Hematopoietic multipotent progenitor cell treated with erythropoietin and hydrocortisone succinate and interleukin-3 and kit ligand, for 17 days (in vitro differentiated cells): ENCODE results near the gene ADGRV1.
"Not testable (repeated sequence)": the region's sequence is repeated elsewhere in the genome, so short reads cannot be mapped to it uniquely, and the experiment has no call there.

Source experiments
- DNase-seq: peaks from one replicate; pipeline ENCODE4 v3.0.0-alpha.2; 2015; ENCODE audit warnings: low spot score

Gene ADGRV1

DNA sequence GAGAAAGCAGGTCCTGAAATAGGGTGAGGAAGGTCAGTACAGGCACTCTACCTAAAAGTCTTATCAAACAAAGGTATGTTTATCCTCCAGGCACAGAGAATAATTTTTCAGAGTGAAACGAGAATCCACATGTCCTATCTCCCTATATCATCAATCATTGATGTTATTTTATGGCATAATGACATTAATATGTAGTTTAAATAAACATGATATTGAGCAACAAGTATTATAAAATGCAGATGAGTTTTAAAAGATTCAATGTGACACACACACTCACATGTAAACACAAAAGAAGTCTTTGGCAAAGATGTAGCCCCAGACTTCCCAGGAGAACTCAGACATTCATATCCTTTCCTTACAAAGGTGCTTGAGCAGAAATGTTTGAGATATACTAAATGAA is 389.1 kb downstream of the ADGRV1 start:
- DNase-seq, result no peak

DNA sequence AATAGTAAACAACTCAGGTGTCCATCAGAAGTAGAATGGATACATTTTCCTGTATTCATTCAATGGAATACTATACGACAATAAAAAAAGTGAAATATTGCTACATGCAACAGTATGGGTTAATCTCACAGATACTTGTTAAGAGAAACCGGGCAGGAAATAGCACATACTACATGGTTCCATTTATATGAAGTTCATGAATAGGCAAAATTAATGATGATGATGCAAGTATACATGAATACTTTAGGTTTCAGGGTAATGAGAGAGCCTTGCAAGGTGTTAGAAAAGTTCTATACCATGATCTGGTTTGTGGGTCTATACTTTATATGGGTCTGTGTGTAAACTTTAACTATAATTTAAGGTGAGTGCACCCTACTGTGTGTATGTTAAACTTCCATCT is 390.4 kb downstream of the ADGRV1 start:
- no peak for DNase-seq

DNA sequence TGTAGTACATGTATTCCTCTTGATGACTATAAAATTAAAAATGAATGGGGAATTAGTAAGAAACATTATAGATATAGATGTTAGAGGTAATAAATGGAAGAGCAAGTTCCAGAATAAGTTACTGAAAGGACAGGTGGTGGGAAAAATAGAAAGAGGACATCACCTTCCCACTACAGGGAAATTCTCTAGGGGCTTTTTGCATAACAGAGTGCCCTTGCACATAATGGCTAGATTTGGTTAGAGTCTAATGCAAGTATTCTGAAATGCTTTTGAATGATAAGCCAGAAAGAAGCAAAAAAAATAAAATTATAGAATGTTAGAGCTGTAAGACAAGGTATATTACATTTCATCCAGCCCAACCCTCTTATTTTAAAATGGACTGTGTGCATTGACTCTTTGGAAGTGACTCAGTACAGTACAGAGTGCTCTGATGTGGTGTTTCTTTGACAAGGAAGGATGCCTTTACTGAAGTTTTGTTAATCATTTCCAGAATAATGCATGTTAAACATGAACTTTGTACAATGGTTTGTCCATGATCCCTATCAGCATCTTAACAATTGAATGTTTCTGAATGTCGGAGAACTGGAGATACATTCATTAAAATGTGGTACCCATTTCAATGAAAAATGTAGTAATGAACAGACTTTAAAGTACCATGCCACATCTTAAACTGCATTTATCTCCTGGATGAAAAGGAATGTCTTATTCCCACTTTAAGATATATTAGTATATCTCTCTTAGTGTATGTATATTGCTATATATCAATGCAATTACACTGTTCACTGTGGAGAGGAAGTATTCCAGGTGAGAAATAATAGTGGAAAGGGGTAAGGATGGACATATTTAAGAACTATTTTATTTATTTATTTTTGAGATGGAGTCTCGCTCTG is 391.1 kb downstream of the ADGRV1 start:
- DNase-seq, result no peak

DNA sequence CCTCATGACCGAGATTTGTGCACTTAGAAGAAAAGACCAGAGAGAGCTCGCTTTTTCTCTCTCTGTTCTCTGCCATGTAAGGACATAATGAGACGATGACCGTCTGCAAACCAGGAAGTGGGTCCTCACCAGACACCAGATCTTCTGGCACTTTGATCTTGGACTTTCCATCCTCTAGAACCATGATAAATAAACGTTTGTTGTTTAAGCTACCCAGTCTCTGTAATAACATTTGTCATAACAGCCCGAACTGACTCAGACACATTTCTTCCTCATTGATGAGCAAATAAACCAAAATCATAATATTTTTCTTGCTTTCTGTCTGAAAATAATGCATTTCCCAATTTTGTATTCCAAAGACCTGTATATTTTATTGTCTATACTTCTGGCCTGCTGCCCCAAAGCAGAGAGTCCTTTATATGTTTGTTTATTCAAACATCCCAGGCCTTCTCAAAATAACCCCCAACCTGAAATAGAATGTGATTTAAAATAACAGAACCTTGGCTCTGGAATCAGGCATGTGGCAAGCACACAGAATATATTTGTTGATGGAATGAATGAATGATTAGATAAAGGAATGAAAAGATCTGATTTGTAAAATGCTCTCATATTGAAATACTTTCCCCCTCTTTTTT is 396.5 kb downstream of the ADGRV1 start:
- no peak for DNase-seq

DNA sequence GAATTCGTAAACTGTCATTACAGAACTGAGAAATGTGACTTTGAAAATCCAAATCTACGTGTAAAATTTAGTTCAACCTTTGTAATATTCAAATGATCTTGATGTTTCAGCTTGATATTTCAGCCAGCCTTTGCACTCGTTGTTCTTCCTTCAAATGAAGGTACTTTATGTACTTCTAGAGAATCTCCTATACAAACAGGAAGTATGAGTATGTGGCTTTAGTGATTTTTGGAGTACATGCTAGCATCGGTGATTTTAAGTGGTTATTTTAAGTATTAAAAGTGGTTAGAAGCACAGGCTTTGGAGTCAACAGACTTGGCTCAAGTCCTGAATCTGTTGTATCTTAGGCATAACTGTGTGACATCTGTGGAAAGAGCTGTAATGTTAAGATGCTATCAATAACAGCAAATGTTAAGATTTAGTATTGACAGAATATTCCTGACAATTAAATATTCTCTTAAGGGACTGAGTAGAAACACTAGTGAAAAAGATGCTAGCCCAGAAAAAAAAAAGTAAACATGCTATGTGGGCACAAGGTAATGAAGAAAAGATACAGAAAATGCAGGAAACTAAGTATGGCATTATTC is 398.0 kb downstream of the ADGRV1 start:
- no peak for DNase-seq

DNA sequence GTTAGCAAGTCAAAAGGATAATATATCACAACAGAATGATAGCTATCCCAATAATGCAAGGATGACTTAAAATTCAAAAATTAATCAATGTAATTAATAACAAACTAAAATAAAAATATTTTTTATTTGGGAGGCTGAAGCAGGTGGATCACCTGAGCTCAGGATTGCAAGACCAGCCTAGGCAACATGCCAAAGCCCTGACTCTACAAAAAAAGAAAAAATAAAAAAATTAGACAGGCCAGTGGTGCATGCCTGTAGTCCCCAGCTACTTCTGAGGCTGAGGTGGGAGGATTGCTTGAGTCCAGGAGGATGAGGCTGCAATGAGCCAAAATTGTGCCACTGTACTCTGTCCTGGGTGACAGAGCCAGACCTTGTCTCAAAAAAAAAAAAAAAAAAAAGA is 399.3 kb downstream of the ADGRV1 start:
- DNase-seq, result no peak

DNA sequence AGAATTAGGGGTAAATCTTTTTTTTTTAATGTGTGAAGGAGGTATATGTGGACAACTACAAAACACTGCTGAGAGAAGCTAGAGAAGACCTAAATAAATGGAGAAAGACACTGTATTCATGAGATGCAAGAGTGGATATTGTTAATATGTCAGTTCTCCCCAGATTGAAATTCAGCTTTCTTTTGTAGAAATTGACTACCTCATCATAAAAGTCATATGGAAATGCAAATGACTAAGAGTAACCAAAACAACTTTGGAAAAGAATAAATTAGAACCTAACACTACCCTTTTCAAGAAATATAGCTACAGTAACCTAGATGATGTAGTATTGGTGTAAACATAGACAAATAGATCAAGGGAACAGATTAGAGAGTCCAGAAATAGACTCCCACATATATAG is 400.7 kb downstream of the ADGRV1 start:
- DNase-seq, result no peak

DNA sequence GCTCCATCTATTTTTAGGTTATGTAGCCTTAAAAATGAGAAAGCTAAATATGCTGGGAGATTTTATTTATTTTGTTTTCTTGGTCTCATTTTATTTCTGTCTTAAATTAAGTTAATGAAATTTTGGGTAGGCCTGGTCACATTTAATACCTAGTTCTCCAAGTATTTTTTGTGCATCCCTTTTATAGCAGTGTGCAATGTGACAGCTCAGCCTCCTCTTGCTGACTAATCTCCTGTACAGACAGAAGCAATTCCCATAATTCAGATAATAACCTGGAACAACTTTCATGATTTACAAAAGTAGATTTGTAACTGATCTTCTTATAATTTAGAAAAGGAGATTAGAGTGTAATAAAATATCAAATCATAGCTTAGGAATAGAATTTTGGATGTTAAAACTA is 403.9 kb downstream of the ADGRV1 start:
- DNase-seq, result no peak

DNA sequence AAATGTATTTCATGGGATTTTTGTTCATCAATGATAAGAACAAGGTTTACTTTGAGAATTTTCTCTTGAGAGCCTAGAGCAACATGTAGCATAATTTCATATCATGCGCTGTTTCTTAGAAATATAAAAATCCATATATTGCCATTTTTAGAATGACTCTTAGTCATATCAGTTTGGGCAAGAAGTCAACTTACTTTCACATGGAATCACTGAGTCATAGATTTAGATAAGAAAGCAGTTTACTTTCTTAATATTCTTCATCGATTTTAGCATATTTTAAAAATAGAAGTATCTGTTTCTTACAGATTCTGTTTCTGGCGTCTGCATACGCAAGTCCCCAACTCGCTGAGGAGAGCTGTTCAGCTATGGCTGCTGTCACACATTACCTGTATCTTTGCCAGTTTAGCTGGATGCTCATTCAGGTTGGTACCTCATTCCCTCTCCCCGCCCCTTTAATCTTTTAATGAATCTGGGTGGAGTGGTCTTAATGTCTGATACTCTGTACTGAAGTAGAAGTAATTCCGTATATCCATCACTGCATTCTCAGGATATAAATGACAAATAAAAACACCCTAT is 406.6 kb downstream of the ADGRV1 start:
- no peak for DNase-seq

DNA sequence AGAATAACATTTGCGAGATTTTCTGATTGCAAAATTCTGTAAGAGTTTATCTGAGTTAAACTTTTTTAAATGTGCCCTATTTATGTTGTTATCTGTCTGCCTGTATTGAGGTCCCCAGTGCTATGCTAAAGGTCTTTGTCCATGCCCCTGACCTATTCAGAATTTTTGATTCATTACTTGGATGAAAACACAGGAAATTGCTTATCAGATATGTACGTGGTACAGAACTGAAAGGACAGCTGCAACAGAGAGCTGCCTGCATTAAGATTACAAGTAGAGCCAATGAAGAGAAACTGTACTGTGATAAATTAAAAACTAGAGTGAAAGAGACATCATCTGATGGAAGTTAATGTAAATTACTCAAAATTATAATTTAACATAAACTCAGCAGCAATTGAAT is 408.8 kb downstream of the ADGRV1 start:
- DNase-seq, result no peak

DNA sequence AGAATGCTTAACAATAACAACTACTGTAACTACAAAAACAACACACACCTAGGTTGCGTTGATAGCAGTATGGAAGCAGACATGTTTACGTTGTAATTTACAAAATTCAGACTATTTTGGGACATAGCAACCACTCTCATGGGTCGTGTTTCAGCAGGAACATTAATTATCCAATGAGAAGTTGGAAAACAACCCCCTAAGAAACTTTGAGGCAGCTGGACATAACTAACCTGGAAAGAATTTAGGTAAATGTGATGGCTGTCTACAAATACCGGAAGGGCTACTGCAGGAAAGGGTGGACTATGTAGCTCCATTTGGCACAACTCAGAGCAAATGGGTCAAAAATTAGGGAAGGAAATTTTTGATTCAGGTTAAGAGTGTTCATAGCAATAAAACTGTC is 409.3 kb downstream of the ADGRV1 start:
- DNase-seq, result no peak

DNA sequence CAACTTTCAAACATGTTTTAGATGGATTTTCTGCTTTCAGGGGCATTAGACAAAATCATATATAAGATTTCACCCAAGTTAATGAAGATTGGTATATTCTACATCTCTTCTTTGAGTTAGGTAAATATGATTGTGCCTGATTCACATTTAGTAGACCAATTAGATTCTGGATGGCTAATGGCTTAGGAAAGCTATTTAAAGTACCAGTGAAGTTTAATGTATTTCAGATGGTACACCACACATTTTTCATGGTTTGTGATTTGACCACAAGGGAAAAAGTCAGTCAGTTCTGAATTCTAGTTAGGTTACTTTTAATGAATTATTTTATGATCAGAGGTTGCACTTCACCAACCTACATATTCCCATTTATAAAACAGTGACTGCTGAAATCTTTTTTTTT is 409.7 kb downstream of the ADGRV1 start:
- no peak for DNase-seq

DNA sequence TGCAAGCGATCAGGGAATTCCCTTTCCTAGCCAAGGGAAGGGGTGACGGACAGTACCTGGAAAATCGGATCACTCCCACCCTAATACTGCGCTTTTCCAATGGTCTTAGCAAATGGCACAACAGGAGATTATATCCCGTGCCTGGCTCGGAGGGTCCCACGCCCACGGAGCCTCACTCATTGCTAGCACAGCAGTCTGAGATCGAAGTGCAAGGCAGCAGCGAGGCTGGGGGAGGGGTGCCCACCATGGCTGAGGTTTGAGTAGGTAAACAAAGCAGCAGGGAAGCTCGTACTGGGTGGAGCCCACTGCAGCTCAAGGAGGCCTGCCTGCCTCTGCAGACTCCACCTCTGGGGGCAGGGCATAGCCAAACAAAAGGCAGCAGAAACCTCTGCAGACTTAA is 411.3 kb downstream of the ADGRV1 start:
- DNase-seq, result not testable (repeated sequence)

DNA sequence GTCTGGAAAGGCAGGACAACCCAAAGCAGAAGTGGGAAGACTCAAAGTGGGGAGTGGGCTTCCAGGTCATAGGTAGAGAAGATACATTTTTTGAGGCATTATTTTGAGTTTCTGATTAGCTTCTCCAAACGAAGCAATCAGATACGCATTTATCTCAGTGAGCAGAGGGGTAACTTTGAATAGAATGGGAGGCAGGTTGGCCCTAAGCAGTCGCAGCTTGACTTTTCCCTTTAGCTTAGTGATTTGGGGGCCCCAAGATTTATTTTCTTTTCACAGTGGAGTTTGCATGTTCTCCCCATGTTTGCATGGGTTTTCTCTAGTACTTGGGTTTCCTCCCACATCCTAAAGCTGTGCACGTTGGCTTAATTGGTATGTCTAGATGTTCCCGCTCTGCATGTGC is 422.6 kb downstream of the ADGRV1 start:
- no peak for DNase-seq

DNA sequence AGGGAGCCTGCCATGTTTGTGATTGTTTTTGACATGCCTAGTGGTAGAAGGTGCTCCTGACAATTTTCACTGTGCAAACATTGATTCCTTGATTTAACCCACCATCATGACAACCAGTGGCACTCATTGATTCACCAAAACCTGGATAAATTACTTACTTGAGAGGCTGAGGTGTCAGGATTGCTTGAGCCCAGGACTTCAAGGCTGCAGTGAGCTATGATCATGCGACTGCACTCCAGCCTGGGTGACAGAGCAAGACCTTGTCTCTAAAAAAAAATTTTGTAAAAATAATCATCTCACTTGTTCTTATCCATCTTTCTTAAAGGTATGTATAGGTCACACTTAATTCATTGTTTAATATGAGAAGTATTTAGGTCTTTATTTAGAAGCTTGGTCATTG is 423.2 kb downstream of the ADGRV1 start:
- DNase-seq, result no peak

DNA sequence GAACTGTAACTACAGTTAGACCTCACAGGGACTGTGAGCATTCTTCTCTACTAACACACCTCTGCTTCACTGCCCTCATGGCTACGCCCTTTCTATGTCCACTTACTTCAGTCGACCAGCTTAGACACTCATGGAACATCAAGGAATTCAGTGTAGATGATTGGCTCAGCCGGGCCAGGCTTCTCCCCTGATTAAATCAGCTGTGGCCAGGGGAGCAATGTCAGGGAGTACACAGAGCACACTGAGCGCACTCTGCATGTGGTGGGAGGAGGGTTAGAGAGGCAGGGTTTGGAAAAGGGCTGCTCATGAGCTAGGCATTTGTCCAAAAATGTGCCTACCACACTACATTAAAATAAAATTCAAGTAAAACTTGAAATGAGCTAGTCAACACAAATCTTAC is 424.0 kb downstream of the ADGRV1 start:
- DNase-seq, result no peak

DNA sequence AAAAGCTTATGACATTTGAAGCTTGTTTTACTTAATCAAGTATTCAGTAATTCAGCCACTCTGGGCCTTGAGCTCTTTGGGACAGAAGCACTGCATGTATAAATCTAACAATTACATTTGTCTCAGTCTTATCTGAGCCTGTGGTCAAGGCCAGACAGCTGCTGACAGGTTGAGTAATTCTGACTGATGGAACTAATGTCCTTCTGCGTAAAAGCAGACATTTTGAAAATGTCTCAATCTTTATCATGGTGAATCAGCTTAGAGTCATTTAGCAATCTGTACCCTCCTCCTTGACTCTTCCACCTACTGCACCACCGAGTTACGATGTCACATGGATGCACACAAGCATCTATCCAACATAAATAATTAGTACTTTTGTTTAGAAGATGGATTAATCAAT is 424.6 kb downstream of the ADGRV1 start:
- no peak for DNase-seq

DNA sequence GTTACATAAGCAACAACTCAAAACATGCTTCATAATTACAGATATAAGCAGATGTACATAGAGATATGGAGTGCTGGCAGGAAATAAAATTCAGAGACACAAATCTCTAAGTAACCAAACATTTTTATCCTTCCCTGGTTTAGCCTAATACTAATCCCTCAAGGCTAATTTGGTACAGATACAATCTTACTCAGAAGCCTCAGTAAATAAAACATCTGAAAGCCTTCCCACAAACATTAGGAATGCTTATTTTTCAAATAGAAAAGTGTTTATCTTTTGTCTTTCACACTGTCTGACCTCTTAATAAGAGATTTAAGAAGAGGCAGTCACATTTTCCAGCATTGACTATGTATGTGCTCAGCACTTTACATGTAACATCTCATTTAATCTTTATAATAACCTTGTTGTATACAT is 425.1 kb downstream of the ADGRV1 start:
- DNase-seq, result no peak

DNA sequence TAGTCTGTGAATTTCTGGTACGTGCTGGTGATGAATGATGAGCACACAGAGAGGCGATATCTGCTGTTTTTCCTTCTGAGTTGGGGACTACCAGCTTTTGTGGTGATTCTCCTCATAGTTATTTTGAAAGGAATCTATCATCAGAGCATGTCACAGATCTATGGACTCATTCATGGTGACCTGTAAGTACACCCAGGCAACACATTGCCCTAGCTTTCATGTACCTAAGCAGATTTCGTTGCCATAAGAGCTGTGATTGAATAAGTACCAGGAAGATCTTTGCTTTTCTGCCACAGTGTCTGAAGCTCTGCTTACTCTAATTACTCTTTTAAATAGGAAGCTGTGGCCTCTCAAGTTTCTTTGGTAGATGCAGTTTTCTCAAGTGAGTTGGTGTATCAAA is 426.7 kb downstream of the ADGRV1 start:
- DNase-seq, result no peak

DNA sequence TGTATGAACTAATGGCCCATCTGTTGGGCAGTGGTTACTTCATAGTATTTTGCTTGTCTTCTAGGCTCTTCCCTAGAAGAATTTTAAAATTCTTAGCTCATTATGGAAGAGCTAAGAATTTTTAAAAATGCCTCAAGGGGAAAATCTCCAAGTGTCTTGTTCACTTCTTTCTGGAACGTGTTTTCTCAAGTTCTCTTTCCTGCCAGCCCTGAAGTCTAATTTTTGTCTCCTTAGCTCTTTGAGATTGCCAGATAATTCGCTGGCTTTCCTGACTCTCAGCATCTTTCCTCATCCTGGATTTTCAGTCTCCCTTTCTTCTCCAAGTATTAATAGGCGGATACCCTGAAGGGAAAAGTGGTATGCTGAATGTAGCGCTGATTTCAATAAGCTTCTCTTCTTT is 429.1 kb downstream of the ADGRV1 start:
- no peak for DNase-seq

DNA sequence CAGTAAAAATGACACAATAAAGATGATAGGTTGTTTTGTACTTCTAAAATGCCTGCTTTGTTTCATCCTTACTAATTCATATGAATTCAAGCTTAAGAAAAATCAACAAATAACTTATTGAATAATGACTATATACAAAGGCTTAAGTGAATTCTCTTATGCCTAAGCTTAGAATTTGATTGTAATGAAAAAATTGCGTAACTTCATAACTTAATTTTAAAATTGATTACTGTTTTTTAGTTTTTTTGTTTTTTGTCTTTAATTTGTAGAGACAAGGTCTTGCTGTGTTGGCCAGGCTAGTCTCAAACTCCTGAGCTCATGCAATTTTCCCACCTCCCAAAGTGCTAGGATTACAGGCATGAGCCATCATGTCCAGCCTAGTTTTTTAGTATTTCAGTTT is 432.6 kb downstream of the ADGRV1 start:
- DNase-seq, result no peak

DNA sequence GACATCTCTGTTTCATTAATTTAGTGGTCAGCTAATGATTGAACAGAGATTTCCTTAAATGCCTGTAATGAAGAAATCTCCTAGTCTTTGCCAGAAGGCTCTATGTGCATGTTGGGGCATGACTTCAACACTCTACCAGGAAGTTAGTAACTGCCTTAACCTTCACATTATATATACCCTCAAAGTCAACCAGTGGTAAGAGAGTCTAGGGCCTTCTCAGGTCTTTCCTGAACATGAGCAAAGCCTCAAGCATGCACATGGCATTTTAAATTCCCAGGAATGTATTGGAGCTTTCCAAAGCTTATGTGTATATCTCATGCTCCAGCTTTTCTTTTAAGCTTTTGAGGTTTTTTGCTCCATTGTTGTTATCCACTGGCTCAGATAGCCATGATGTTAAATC is 436.2 kb downstream of the ADGRV1 start:
- DNase-seq, result no peak

DNA sequence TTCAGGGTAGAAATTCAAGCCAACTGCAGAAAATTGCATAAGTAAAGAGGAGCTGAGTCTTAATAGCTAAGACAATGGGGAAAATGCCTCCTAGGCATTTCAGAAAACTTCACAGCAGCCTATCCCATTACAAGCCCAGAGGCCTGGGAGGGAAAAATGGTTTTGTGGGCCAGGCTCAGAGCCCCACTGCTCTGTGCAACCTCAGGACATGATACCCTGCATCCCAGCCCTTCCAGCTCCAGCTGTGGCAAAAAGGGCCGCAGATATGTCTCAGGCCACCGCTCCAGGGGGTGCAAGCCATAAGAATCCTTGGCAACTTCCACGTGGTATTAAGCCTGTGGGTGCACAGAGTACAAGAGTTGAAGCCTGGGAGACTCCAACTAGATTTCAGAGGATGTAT is 437.5 kb downstream of the ADGRV1 start:
- no peak for DNase-seq
